ENCODE measurements around the gene NUP214. TPM values are rescaled to one million over a fixed set of nuclear protein-coding genes. Genes with fewer than 3 reads are reported as not detected.

Gene NUP214
- total and polyA plus RNA-seq, 2 of the 4 experiments (the other 2 are of a cell fraction): 7.9 to 13.4 TPM

- ATAC-seq (ENCODE audit: low read depth): no peak
- Histone ChIP-seq H2BK120ac (ENCODE audit: low read depth, low read length) (no peak overlapping the region), H2BK15ac (ENCODE audit: low read depth, low read length) (no peak overlapping the region), H3K9me3 (ENCODE audit: control insufficient read depth, insufficient read depth, low read length) (0 out of 2 replicates have a peak, but pooled peaks cover 2% of the 10 kb centered on the region), H2AK9ac (replicated peaks; ENCODE audit: low read depth, low read length, poor library complexity) (no peak overlapping the region), H4K91ac (ENCODE audit: insufficient read depth, low read depth, low read length) (no peak overlapping the region), H3K36me3 (ENCODE audit: control insufficient read depth, insufficient read depth, low read length) (no peaks in the 10 kb centered on the region), H2BK5ac (ENCODE audit: low read depth, low read length, poor library complexity, severe bottlenecking) (no peak overlapping the region), H3K14ac (replicated peaks; ENCODE audit: low read depth, low read length) (no peak overlapping the region), H3K9me1 (ENCODE audit: insufficient read depth, low read length) (no peaks in the 10 kb centered on the region), H2AFZ (replicated peaks; ENCODE audit: low read length, poor library complexity) (peak overlapping the region; percentile 43), H3K27ac (ENCODE audit: insufficient read depth, low read length) (no peak overlapping the region), H3K79me1 (ENCODE audit: low read depth in 1 of 2, low read length in 2 of 2) (no peaks in the 10 kb centered on the region), H2BK20ac (ENCODE audit: low read depth, low read length) (no peak overlapping the region), H4K20me1 (ENCODE audit: insufficient read depth, low read length) (no peaks in the 10 kb centered on the region), H3K56ac (ENCODE audit: extremely low read depth, insufficient read depth, low read length) (no peak overlapping the region), H3K4me3 (ENCODE audit: insufficient read depth, low read depth, low read length) (no peak overlapping the region), H4K5ac (ENCODE audit: low read depth, low read length) (no peak overlapping the region), H2AK5ac (ENCODE audit: low read depth, low read length) (no peak overlapping the region), H3K23ac (ENCODE audit: low read depth, low read length) (no peak overlapping the region; the same call in 1 of the 2 replicates), H3K4me2 (ENCODE audit: low read depth, low read length) (no peak overlapping the region), H3K18ac (ENCODE audit: low read depth, low read length) (no peak overlapping the region), H4K8ac (ENCODE audit: low read depth in 2 of 2, low read length in 2 of 2) (no peak overlapping the region), H3K4ac (ENCODE audit: low read depth, low read length) (no peak overlapping the region), H3K27me3 (ENCODE audit: control insufficient read depth, insufficient read depth, low read length) (peaks cover 54% of the 10 kb centered on the region), H3K4me1 (ENCODE audit: control insufficient read depth, insufficient read depth, low read length) (peaks cover 2% of the 10 kb centered on the region; the same call in 1 of the 2 replicates), H3K9ac (ENCODE audit: low read depth, low read length) (no peak overlapping the region)
- dilution Hi-C loops (cut with HindIII; ENCODE audit: low sequenced_read_pairs, unreplicated experiment) (no loop called here), in situ Hi-C loops (cut with MboI; ENCODE audit: low sequenced_read_pairs) (no loop called here), intact Hi-C loops (cut with micrococcal nuclease) (no loop called here)
- CTCF ChIA-PET: interaction anchor here (0.6 kb wide), 1 partner anchor 151 kb away, joined by 3 read pairs; no protein-coding TSS in a partner anchor
- POLR2A ChIA-PET (ENCODE audit: unreplicated experiment): no interaction called here
- TF ChIP-seq MAFK (IDR thresholded peaks at IDR 0.05; ENCODE audit: low read depth, low read length): no peak
- no peak for DNase-seq
- WGBS, 2 experiments (ENCODE audit: extremely low coverage in 2 of 2, insufficient read length in 1 of 2): 75% methylated on average over 1 of the region's 19 CpGs; no CpG with 5 or more reads in 1 of the 2 experiments
- no TSS peak for BruUV-seq (replicated peaks)
These were observed 28.0 kb upstream of the NUP214 start for GRCh38 chr9:131097126-131097947.
